ENCODE measurements around the gene CHMP3. TPM values are rescaled to one million over a fixed set of nuclear protein-coding genes. Genes with fewer than 3 reads are reported as not detected.

The CHMP3 gene
- total RNA-seq, 1 experiment from 2014 or later = 22.7 TPM

DNA sequence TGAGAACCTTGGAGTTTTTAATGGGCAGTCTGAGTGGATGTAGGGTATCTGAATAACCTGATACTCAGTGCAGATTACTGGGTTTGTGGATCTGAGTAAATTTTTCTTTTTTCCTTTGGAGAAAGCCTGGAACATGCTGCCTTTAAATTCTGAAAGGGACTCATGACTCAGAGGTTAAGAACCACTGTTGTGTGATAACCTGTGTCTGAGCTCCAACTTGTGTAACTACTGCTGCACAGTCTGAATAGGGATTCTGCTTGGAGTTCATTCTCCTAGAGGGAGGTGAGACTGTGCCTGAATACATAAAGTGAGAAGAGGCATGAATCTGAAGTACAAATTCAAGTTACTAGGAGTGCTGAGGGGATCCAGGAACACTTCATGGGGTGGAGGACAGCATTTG, 85.9 kb downstream of the CHMP3 start:
- ATAC-seq (no peak), DNase-seq (ENCODE audit: low spot score) (no peak)
- Mint-ChIP-seq H3K4me3 (no peak overlapping the region), H3K27ac (no peak overlapping the region), H3K36me3 (peaks cover 81% of the 10 kb centered on the region), H3K27me3 (ENCODE audit: low read depth) (no peaks in the 10 kb centered on the region), H3K9me3 (no peaks in the 10 kb centered on the region), H3K4me1 (peaks cover 22% of the 10 kb centered on the region)
- TF ChIP-seq, protein P1, sequence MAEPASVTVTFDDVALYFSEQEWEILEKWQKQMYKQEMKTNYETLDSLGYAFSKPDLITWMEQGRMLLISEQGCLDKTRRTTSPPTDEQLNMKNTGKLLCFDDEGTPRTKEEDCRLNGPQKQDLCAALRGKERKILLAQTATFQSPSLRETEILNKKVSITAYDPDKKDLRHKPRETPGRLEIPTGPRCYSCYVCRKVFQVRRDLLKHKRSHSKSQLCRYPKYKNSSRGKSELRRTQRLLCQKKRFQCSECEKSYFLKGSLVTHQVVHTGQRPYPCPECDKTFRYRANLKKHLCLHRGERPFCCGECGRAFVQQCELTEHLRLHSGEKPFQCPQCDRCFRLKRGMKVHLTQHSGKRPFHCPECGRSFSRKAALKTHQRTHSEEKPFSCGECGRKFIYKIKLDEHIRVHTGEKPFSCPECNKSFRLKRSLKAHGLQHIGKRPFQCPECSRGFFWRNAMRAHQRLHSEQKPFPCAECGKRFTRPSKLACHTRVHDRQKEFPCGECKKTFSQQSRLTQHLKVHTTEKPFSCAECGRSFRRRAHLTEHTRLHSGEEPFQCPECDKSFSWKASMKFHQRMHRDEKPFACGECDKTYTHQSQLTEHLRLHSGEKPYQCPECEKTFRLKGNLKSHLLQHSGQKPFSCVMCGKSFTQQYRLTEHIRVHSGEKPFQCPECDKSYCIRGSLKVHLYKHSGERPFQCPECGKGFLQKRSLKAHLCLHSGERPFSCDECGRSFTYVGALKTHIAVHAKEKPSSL (CRISPR knock-in tag; conservative IDR thresholded peaks at IDR 0.05) = no peak
- TF ChIP-seq, protein P2, sequence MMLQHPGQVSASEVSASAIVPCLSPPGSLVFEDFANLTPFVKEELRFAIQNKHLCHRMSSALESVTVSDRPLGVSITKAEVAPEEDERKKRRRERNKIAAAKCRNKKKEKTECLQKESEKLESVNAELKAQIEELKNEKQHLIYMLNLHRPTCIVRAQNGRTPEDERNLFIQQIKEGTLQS (CRISPR knock-in tag; conservative IDR thresholded peaks at IDR 0.05) = no peak
- TF ChIP-seq NFE2L1 (CRISPR knock-in tag; IDR thresholded peaks at IDR 0.05) = no peak
- TF ChIP-seq, protein P3, sequence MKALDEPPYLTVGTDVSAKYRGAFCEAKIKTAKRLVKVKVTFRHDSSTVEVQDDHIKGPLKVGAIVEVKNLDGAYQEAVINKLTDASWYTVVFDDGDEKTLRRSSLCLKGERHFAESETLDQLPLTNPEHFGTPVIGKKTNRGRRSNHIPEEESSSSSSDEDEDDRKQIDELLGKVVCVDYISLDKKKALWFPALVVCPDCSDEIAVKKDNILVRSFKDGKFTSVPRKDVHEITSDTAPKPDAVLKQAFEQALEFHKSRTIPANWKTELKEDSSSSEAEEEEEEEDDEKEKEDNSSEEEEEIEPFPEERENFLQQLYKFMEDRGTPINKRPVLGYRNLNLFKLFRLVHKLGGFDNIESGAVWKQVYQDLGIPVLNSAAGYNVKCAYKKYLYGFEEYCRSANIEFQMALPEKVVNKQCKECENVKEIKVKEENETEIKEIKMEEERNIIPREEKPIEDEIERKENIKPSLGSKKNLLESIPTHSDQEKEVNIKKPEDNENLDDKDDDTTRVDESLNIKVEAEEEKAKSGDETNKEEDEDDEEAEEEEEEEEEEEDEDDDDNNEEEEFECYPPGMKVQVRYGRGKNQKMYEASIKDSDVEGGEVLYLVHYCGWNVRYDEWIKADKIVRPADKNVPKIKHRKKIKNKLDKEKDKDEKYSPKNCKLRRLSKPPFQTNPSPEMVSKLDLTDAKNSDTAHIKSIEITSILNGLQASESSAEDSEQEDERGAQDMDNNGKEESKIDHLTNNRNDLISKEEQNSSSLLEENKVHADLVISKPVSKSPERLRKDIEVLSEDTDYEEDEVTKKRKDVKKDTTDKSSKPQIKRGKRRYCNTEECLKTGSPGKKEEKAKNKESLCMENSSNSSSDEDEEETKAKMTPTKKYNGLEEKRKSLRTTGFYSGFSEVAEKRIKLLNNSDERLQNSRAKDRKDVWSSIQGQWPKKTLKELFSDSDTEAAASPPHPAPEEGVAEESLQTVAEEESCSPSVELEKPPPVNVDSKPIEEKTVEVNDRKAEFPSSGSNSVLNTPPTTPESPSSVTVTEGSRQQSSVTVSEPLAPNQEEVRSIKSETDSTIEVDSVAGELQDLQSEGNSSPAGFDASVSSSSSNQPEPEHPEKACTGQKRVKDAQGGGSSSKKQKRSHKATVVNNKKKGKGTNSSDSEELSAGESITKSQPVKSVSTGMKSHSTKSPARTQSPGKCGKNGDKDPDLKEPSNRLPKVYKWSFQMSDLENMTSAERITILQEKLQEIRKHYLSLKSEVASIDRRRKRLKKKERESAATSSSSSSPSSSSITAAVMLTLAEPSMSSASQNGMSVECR (CRISPR knock-in tag; IDR thresholded peaks at IDR 0.05; ENCODE audit: borderline replicate concordance) = no peak
- ChIA-PET CTCF (no interaction called here), POLR2A (no interaction called here)

DNA sequence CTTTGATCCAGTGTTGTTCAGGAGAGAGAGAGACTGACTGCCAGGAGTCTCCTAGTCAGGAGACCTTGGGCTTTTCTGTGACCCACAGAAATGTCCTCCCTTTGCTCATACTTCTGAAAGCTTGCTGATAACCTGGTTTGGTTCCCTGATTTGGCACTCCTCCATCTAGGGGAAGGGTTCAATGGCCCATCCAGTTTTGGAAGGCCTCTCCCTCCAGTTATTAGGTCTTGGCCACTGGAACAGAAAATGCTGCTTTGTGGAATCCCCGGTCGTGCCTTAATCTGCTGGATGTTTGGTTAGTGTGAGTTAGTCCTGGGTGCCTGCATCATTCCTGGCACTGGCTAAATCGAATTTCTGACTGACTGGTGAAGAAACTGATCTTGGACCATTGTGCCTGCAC, 86.3 kb downstream of the CHMP3 start:
- Mint-ChIP-seq H3K4me3 (no peak overlapping the region), H3K27ac (no peak overlapping the region), H3K36me3 (peaks cover 79% of the 10 kb centered on the region), H3K27me3 (ENCODE audit: low read depth) (no peaks in the 10 kb centered on the region), H3K4me1 (peaks cover 22% of the 10 kb centered on the region), H3K9me3 (no peaks in the 10 kb centered on the region)
- no peak for TF ChIP-seq PRRX2 (CRISPR knock-in tag; IDR thresholded peaks at IDR 0.05)
- no peak for TF ChIP-seq ETV6 (CRISPR knock-in tag; IDR thresholded peaks at IDR 0.05)
- ATAC-seq = no peak
- no peak for DNase-seq (ENCODE audit: low spot score)
- POLR2A ChIA-PET = no interaction called here
- CTCF ChIA-PET = no interaction called here

DNA sequence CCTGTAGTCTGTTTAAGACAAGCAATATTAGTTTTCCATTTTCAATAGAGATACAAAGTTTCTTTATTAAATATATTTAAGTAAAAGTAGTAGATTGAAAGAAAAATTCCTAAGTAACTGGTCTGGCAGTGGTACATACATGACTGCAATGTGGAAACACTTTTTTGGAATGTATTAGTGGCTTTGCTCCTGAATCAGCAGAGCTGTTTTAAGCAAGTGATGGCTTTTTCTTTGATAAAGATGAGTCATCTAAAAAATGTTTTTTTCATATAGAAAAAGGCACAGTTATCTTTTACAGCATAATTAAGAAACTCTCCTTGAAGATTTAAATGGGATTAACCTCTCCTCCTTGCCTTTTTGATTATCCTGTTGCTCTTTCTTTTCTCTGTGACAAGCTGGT, 87.2 kb downstream of the CHMP3 start:
- H3K4me1 Mint-ChIP-seq = peaks cover 22% of the 10 kb centered on the region
- ChIA-PET POLR2A (no interaction called here), CTCF (no interaction called here)
- peaks cover 76% of the 10 kb centered on the region for H3K36me3 Mint-ChIP-seq
- no peak for ATAC-seq
- H3K27me3 Mint-ChIP-seq (ENCODE audit: low read depth) = no peaks in the 10 kb centered on the region
- no peak overlapping the region for H3K27ac Mint-ChIP-seq
- no peak overlapping the region for H3K4me3 Mint-ChIP-seq
- TF ChIP-seq FOXP1 (CRISPR knock-in tag; IDR thresholded peaks at IDR 0.05; ENCODE audit: borderline replicate concordance) = no peak
- DNase-seq (ENCODE audit: low spot score) = no peak
- H3K9me3 Mint-ChIP-seq = no peaks in the 10 kb centered on the region

DNA sequence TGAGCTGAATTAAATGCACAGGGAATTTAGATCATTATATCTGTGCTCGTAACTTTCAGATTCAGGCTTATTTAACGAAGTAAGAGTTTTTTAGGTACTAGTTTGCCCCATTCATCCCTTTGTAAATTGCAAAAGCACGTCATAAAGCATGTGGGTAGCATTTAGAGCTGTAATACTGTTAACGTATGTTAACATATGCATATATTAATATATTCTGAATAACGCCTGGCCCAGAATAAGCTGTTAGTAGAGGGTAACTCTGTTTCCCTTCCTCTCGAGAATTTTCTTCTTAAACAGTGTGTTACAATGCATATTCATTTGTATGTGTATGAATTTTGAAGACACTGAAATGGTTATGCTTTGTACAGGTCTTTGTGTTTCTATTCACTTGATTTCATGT, 91.6 kb downstream of the CHMP3 start:
- H3K27ac Mint-ChIP-seq = no peak overlapping the region
- H3K36me3 Mint-ChIP-seq = peaks cover 69% of the 10 kb centered on the region
- DNase-seq (ENCODE audit: low spot score) (no peak), ATAC-seq (no peak)
- ChIA-PET CTCF (no interaction called here), POLR2A (no interaction called here)
- H3K4me1 Mint-ChIP-seq = no peaks in the 10 kb centered on the region
- H3K27me3 Mint-ChIP-seq (ENCODE audit: low read depth) = no peaks in the 10 kb centered on the region
- no peak overlapping the region for H3K4me3 Mint-ChIP-seq
- H3K9me3 Mint-ChIP-seq = no peaks in the 10 kb centered on the region
- TF ChIP-seq CREB1 (CRISPR knock-in tag; IDR thresholded peaks at IDR 0.05) (no peak), SMAD4 (CRISPR knock-in tag; IDR thresholded peaks at IDR 0.05) (no peak), FOXK1 (CRISPR knock-in tag; IDR thresholded peaks at IDR 0.05) (no peak), TP53 (CRISPR knock-in tag; IDR thresholded peaks at IDR 0.05) (no peak), ZNF317 (CRISPR knock-in tag; IDR thresholded peaks at IDR 0.05; ENCODE audit: borderline replicate concordance, low read depth) (no peak)
- TF ChIP-seq, protein P4, sequence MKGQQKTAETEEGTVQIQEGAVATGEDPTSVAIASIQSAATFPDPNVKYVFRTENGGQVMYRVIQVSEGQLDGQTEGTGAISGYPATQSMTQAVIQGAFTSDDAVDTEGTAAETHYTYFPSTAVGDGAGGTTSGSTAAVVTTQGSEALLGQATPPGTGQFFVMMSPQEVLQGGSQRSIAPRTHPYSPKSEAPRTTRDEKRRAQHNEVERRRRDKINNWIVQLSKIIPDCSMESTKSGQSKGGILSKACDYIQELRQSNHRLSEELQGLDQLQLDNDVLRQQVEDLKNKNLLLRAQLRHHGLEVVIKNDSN (CRISPR knock-in tag; IDR thresholded peaks at IDR 0.05) = no peak
- TF ChIP-seq, protein P5, sequence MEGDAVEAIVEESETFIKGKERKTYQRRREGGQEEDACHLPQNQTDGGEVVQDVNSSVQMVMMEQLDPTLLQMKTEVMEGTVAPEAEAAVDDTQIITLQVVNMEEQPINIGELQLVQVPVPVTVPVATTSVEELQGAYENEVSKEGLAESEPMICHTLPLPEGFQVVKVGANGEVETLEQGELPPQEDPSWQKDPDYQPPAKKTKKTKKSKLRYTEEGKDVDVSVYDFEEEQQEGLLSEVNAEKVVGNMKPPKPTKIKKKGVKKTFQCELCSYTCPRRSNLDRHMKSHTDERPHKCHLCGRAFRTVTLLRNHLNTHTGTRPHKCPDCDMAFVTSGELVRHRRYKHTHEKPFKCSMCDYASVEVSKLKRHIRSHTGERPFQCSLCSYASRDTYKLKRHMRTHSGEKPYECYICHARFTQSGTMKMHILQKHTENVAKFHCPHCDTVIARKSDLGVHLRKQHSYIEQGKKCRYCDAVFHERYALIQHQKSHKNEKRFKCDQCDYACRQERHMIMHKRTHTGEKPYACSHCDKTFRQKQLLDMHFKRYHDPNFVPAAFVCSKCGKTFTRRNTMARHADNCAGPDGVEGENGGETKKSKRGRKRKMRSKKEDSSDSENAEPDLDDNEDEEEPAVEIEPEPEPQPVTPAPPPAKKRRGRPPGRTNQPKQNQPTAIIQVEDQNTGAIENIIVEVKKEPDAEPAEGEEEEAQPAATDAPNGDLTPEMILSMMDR (IDR thresholded peaks at IDR 0.05) = no peak
- TF ChIP-seq, protein P6, sequence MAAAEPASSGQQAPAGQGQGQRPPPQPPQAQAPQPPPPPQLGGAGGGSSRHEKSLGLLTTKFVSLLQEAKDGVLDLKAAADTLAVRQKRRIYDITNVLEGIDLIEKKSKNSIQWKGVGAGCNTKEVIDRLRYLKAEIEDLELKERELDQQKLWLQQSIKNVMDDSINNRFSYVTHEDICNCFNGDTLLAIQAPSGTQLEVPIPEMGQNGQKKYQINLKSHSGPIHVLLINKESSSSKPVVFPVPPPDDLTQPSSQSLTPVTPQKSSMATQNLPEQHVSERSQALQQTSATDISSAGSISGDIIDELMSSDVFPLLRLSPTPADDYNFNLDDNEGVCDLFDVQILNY (CRISPR knock-in tag; IDR thresholded peaks at IDR 0.05) = no peak
- TF ChIP-seq, protein P7, sequence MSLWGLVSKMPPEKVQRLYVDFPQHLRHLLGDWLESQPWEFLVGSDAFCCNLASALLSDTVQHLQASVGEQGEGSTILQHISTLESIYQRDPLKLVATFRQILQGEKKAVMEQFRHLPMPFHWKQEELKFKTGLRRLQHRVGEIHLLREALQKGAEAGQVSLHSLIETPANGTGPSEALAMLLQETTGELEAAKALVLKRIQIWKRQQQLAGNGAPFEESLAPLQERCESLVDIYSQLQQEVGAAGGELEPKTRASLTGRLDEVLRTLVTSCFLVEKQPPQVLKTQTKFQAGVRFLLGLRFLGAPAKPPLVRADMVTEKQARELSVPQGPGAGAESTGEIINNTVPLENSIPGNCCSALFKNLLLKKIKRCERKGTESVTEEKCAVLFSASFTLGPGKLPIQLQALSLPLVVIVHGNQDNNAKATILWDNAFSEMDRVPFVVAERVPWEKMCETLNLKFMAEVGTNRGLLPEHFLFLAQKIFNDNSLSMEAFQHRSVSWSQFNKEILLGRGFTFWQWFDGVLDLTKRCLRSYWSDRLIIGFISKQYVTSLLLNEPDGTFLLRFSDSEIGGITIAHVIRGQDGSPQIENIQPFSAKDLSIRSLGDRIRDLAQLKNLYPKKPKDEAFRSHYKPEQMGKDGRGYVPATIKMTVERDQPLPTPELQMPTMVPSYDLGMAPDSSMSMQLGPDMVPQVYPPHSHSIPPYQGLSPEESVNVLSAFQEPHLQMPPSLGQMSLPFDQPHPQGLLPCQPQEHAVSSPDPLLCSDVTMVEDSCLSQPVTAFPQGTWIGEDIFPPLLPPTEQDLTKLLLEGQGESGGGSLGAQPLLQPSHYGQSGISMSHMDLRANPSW (CRISPR knock-in tag; conservative IDR thresholded peaks at IDR 0.05; ENCODE audit: low read depth) = no peak
